Measurements from ENCODE around the gene NEU4.

NEU4 gene

DNA sequence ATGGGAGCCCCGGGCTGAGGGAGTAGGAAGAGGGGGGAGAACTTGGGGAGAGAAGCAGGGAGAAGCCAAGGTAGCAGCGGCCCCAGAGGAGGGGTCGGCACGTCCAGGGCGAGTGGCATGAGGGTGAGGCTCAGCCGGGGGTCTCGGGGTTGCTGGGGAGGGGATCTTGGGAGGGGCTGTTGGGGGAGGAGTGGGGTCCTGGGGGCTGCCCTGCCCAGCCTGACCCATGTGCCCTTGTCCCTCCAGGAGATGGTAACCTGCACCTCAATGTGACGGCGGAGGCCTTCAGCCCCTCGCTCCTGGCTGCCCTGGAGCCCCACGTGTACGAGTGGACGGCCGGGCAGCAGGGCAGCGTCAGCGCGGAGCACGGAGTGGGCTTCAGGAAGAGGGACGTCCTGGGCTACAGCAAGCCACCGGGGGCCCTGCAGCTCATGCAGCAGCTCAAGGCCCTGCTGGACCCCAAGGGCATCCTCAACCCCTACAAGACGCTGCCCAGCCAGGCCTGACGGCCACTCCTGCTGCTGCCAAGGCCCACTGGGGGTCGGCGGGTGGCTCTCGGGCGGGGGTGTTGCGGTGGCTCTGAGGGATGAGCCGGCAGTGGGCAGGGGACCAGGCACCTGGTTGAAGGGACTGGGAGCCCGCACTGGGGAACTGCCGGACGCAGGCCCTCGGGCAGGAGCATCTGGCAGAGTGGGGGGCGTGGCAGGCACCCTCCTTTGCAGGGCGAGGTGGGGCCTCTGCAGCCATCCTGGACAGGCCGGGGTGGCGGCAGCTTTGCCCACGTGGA lies 41.3 kb upstream of the NEU4 start:
- TF ChIP-seq POLR2AphosphoS5 (IDR thresholded peaks at IDR 0.05; ENCODE audit: borderline replicate concordance, low read depth, low read length): no peak
- TF ChIP-seq EZH2 (IDR thresholded peaks at IDR 0.05): no peak
- no peak for TF ChIP-seq FOXP2 (optimal IDR thresholded peaks at IDR 0.05; ENCODE audit: control extremely low read depth, extremely low read length, insufficient read depth)
- H3K27ac ChIP-seq: no peak overlapping the region
- DNase-seq (ENCODE audit: low read depth, low spot score): no peak
- no peaks in the 10 kb centered on the region for H3K9me3 ChIP-seq (ENCODE audit: low read depth, low read length)
- no peak overlapping the region for H3K4me3 ChIP-seq
- H3K36me3 ChIP-seq (ENCODE audit: insufficient read depth, low read length): no peaks in the 10 kb centered on the region
- no peak overlapping the region for H3K9ac ChIP-seq (ENCODE audit: insufficient read length)

DNA sequence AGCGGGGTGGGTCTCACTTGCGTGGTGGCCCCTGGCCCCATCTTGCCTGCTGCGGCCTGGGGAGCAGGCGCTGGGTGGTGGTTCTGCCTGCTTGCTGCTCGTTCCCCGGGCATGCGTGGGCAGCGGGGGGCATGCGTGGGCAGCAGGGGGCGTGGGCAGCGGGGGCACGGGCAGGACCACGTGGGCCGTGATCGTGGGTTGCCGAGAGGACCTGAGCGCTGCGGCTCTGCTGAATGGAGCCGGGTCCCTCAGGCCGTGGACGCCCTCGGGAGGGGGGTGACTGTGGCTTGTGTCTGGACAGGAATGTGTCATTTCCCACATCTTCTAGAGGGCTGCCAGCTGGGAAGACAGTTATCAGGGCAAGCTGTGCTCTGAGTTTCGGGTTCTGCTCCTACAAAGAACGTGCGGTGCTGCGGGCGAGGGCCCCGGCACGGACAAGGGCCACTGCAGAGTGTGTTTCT lies 40.7 kb upstream of the NEU4 start:
- no peaks in the 10 kb centered on the region for H3K9me3 ChIP-seq (ENCODE audit: low read depth, low read length)
- H3K27ac ChIP-seq: no peak overlapping the region
- no peak overlapping the region for H3K4me3 ChIP-seq
- TF ChIP-seq FOXP2 (optimal IDR thresholded peaks at IDR 0.05; ENCODE audit: control extremely low read depth, extremely low read length, insufficient read depth) (no peak), EZH2 (IDR thresholded peaks at IDR 0.05) (no peak), POLR2AphosphoS5 (IDR thresholded peaks at IDR 0.05; ENCODE audit: borderline replicate concordance, low read depth, low read length) (no peak)
- no peak overlapping the region for H3K9ac ChIP-seq (ENCODE audit: insufficient read length)
- no peak for DNase-seq (ENCODE audit: low read depth, low spot score)
- no peaks in the 10 kb centered on the region for H3K36me3 ChIP-seq (ENCODE audit: insufficient read depth, low read length)

DNA sequence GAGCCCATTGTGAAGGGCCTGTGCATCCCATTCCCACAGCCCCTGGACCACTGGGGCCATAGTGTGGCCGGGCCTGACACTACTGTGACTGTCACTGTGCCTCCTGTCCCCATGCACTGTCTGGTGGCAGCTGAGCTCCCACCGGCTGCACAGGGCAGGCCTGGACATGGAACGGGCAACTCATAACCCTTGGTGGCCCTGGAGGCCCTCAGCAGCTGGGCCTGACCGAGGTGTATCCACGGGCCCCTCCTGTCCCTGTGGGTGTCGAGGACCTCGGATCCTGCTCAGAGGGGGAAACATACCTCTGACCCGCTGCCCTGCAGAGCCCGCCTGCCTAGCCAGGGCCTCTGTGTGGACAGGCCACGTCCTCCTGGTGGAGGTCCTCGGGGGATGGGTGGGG lies 40.1 kb upstream of the NEU4 start:
- no peak overlapping the region for H3K4me3 ChIP-seq
- no peaks in the 10 kb centered on the region for H3K9me3 ChIP-seq (ENCODE audit: low read depth, low read length)
- no peak overlapping the region for H3K9ac ChIP-seq (ENCODE audit: insufficient read length)
- H3K27ac ChIP-seq: no peak overlapping the region
- H3K36me3 ChIP-seq (ENCODE audit: insufficient read depth, low read length): no peaks in the 10 kb centered on the region
- TF ChIP-seq EZH2 (IDR thresholded peaks at IDR 0.05) (no peak), FOXP2 (optimal IDR thresholded peaks at IDR 0.05; ENCODE audit: control extremely low read depth, extremely low read length, insufficient read depth) (no peak), POLR2AphosphoS5 (IDR thresholded peaks at IDR 0.05; ENCODE audit: borderline replicate concordance, low read depth, low read length) (no peak)
- no peak for DNase-seq (ENCODE audit: low read depth, low spot score)

DNA sequence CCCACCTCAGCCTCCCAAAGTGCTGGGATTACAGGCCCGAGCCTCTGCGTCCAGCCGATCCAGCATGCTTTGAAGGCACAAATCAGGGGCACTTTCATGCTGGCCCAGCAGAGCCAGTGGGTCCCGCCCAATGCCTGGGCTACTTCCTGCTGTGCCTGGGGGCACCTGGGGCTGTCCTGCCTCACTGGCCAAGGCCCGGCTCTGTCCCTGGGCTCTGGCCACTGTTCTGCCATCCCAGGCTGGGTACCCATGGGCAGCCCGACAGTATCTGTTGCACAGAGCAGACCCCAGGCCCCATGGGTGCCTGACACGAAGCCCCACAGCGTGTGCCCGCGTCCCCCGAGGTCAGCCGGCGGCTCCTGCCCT lies 39.2 kb upstream of the NEU4 start:
- H3K36me3 ChIP-seq (ENCODE audit: insufficient read depth, low read length): no peaks in the 10 kb centered on the region
- H3K4me3 ChIP-seq: no peak overlapping the region
- TF ChIP-seq POLR2AphosphoS5 (IDR thresholded peaks at IDR 0.05; ENCODE audit: borderline replicate concordance, low read depth, low read length) (no peak), EZH2 (IDR thresholded peaks at IDR 0.05) (no peak), FOXP2 (optimal IDR thresholded peaks at IDR 0.05; ENCODE audit: control extremely low read depth, extremely low read length, insufficient read depth) (no peak)
- H3K9ac ChIP-seq (ENCODE audit: insufficient read length): no peak overlapping the region
- DNase-seq (ENCODE audit: low read depth, low spot score): no peak
- no peak overlapping the region for H3K27ac ChIP-seq
- no peaks in the 10 kb centered on the region for H3K9me3 ChIP-seq (ENCODE audit: low read depth, low read length)

DNA sequence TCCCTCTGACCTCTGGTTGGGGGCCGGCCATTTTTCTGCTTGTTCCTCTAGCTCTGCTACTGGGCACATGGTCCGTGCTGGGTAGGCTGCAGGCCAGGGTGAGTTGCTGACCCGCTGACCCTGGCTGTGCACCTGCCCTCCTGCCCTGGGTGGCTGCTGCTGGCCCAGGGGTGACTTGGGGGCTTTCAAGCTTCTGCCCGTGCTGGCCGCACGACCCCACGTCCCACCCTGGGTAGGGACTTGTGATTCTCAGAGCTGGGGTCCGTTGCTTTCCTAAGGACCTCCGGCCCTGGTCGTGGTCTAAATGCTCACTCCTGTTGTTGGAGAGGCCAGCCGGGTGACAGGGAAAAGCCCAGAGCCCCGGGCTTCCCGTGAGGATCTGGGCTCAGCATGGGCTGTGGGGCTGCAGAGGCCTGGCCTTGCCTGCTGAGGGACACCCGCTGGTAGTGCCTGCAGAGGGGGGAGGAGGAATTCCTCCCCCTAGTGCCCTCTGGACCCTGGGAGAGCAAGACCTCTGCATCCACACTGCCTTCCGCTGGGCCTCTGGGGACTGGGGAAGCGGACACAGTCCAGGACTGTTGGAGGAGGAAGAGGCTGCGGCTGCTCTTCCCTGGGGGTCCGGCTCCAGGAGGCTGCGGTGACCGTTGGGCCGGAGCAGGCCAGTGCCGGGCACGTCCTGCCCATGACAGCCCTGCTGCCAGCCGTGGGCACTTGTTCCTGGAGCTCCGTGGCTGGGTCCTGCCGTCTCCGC lies 38.6 kb upstream of the NEU4 start:
- no peak overlapping the region for H3K9ac ChIP-seq (ENCODE audit: insufficient read length)

DNA sequence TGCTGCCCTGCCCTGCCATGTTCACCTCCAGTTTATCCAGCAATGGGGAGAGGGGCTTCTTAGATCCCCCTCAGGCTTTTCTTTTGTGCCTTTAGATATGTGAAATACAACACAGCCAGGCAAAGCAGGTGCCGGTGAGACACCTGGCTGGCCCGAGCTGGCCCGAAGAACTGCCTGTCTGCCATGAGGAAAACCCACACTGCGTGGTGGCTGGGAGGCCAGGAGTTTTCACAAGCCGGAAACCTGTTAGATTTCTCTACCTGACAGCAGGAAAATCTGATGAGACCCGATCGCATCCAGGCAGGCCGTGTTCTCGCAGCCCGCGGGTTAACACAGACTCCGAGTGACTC lies 38.1 kb upstream of the NEU4 start:
- peak overlapping the region; percentile 92 for H3K27ac ChIP-seq
- no peaks in the 10 kb centered on the region for H3K9me3 ChIP-seq (ENCODE audit: low read depth, low read length)
- H3K36me3 ChIP-seq (ENCODE audit: insufficient read depth, low read length): no peaks in the 10 kb centered on the region
- peak overlapping the region; percentile 62 for H3K9ac ChIP-seq (ENCODE audit: insufficient read length)
- no peak for DNase-seq (ENCODE audit: low read depth, low spot score)
- H3K4me3 ChIP-seq: no peak overlapping the region
- TF ChIP-seq EZH2 (IDR thresholded peaks at IDR 0.05): no peak
- TF ChIP-seq POLR2AphosphoS5 (IDR thresholded peaks at IDR 0.05; ENCODE audit: borderline replicate concordance, low read depth, low read length): no peak
- no peak for TF ChIP-seq FOXP2 (optimal IDR thresholded peaks at IDR 0.05; ENCODE audit: control extremely low read depth, extremely low read length, insufficient read depth)

More for the DNA sequence above, 38.6 kb upstream of the NEU4 start:
- DNase-seq (ENCODE audit: low read depth, low spot score): no peak
- no peaks in the 10 kb centered on the region for H3K9me3 ChIP-seq (ENCODE audit: low read depth, low read length)
- no peaks in the 10 kb centered on the region for H3K36me3 ChIP-seq (ENCODE audit: insufficient read depth, low read length)
- TF ChIP-seq EZH2 (IDR thresholded peaks at IDR 0.05) (no peak), POLR2AphosphoS5 (IDR thresholded peaks at IDR 0.05; ENCODE audit: borderline replicate concordance, low read depth, low read length) (no peak), FOXP2 (optimal IDR thresholded peaks at IDR 0.05; ENCODE audit: control extremely low read depth, extremely low read length, insufficient read depth) (no peak)
- H3K4me3 ChIP-seq: no peak overlapping the region
- H3K27ac ChIP-seq: no peak overlapping the region; the same call in 1 of the 2 replicates

DNA sequence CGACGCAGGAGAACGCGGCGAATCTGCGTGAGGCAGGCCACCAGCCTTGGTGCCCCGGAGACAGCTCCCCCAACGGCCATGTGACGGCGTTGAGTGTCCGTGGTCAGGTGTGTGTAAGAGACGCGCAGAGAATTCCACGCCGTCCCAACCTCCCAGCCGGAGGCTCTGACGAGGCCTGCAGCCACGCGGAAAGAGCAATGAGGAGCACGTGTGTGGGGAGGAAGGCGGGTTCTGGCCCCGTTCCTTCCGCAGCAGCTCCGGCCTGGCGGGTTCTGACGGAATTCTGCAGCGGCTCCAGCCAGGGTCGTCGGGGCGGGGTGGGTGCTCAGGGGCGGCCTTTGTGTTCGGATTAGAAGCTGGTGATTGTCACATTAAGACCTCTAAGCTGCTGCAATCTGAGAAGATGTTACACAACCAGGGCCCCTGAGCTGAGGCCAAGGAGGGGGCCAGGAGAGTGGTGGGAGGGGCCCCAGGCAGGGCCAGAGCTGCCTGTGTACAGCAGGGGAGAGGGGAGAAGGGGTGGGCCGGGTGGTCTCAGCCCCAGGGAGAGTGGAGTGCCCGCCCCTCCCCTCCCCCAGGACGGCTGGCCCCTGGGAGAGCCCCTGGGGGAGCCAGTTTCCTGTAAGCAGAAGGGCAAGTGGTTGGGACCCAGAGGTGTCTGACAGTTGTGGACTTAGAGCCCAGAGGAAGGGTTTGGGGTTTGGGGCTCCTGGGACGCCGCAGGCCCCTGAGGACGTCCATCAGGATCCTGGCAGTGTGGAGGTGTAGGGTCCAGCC lies 37.5 kb upstream of the NEU4 start:
- Histone ChIP-seq H3K9me3 (ENCODE audit: low read depth, low read length) (no peaks in the 10 kb centered on the region), H3K36me3 (ENCODE audit: insufficient read depth, low read length) (no peaks in the 10 kb centered on the region), H3K27ac (peak overlapping the region; percentile 92), H3K4me3 (no peak overlapping the region; the same call in 1 of the 2 replicates), H3K9ac (ENCODE audit: insufficient read length) (peak overlapping the region; percentile 62)
- DNase-seq (ENCODE audit: low read depth, low spot score): no peak
- TF ChIP-seq POLR2AphosphoS5 (IDR thresholded peaks at IDR 0.05; ENCODE audit: borderline replicate concordance, low read depth, low read length) (no peak; the same call in 1 of the 2 replicates), EZH2 (IDR thresholded peaks at IDR 0.05) (no peak), FOXP2 (optimal IDR thresholded peaks at IDR 0.05; ENCODE audit: control extremely low read depth, extremely low read length, insufficient read depth) (no peak)

DNA sequence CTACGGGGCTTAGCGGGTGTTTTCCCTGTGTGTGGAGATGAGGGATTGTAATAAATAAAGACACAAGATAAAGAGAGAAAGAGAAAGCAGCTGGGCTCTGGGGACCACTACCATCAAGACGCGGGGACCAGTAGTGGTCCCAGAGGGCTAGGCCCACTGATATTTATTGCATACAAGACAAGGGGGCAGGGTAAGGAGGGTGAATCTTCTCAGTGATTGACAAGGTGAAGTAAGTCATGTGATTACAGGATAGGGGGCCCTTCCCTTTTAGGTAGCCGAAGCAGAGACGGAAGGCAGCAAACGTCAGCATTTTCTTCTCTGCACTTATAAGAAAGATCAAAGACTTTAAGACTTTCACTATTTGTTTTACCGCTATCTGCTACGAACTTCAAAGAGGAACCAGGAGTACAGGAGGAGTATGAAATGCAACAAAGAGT lies 36.9 kb upstream of the NEU4 start:
- H3K9ac ChIP-seq (ENCODE audit: insufficient read length): peak overlapping the region; percentile 62
- H3K9me3 ChIP-seq (ENCODE audit: low read depth, low read length): no peaks in the 10 kb centered on the region
- DNase-seq (ENCODE audit: low read depth, low spot score): no peak
- peak overlapping the region; percentile 92 for H3K27ac ChIP-seq
- no peaks in the 10 kb centered on the region for H3K36me3 ChIP-seq (ENCODE audit: insufficient read depth, low read length)
- H3K4me3 ChIP-seq: no peak overlapping the region; the same call in 1 of the 2 replicates
- no peak for TF ChIP-seq EZH2 (IDR thresholded peaks at IDR 0.05)
- no peak for TF ChIP-seq FOXP2 (optimal IDR thresholded peaks at IDR 0.05; ENCODE audit: control extremely low read depth, extremely low read length, insufficient read depth)
- no peak; the same call in 1 of the 2 replicates for TF ChIP-seq POLR2AphosphoS5 (IDR thresholded peaks at IDR 0.05; ENCODE audit: borderline replicate concordance, low read depth, low read length)

Measured in SK-N-MC (cell line).